MM.1S (cell line): ENCODE data around the gene TREM1.

Experiments
- DNase-seq: peaks from one replicate; pipeline ENCODE4 v3.0.0-alpha.2; 2015
- H2AFZ ChIP-seq: fragments of 300-600 bp; sonication (generic); 2 replicates; pipeline ENCODE4 v1.6.0; 2016; ENCODE audit warnings: antibody characterized with exemption, low read length
- H3F3A ChIP-seq: fragments of 300-600 bp; sonication (generic); 2 replicates; pipeline ENCODE4 v1.6.1; 2016; ENCODE audit warnings: mild to moderate bottlenecking, antibody characterized with exemption, low read length, moderate library complexity, mixed read lengths; ENCODE audit not compliant: insufficient read depth
- H3K27ac ChIP-seq: fragments of 300-600 bp; sonication (generic); 2 replicates; pipeline ENCODE4 v1.5.1; 2016; ENCODE audit warnings: mild to moderate bottlenecking, low read length
- H3K27me3 ChIP-seq: fragments of 300-600 bp; sonication (generic); replicated peaks from 2 replicates; pipeline ENCODE4 v1.6.0; 2016; ENCODE audit warnings: low read length; ENCODE audit not compliant: insufficient read depth
- H3K36me3 ChIP-seq: fragments of 300-600 bp; sonication (generic); replicated peaks from 2 replicates; pipeline ENCODE4 v1.6.1; 2016; ENCODE audit warnings: mild to moderate bottlenecking, low read length, mixed read lengths; ENCODE audit not compliant: insufficient read depth
- H3K4me1 ChIP-seq: fragments of 300-600 bp; sonication (generic); 2 replicates; pipeline ENCODE4 v1.6.1; 2016; ENCODE audit warnings: low read length, mixed read lengths
- H3K4me2 ChIP-seq: fragments of 300-600 bp; sonication (generic); 2 replicates; pipeline ENCODE4 v1.6.0; 2016; ENCODE audit warnings: low read depth, low read length
- H3K4me3 ChIP-seq: fragments of 300-600 bp; sonication (generic); 2 replicates; pipeline ENCODE4 v1.5.1; 2016; ENCODE audit warnings: low read length, mixed read lengths
- H3K79me2 ChIP-seq: fragments of 300-600 bp; sonication (generic); 2 replicates; pipeline ENCODE4 v1.6.1; 2016; ENCODE audit warnings: mixed run types, low read length, mixed read lengths
- H3K9ac ChIP-seq: fragments of 300-600 bp; sonication (generic); 2 replicates; pipeline ENCODE4 v1.6.1; 2016; ENCODE audit warnings: low read length, mixed read lengths
- H3K9me2 ChIP-seq: fragments of 300-600 bp; sonication (generic); replicated peaks from 2 replicates; pipeline ENCODE4 v1.6.1; 2016; ENCODE audit warnings: mild to moderate bottlenecking, low read length, mixed read lengths; ENCODE audit not compliant: insufficient read depth
- H3K9me3 ChIP-seq: fragments of 300-600 bp; sonication (generic); replicated peaks from 2 replicates; pipeline ENCODE4 v1.6.1; 2016; ENCODE audit warnings: mild to moderate bottlenecking, low read length, mixed read lengths; ENCODE audit not compliant: insufficient read depth
- H4K20me1 ChIP-seq: fragments of 300-600 bp; sonication (generic); 2 replicates; pipeline ENCODE4 v1.6.1; 2016; ENCODE audit warnings: mild to moderate bottlenecking, low read length, moderate library complexity, mixed read lengths; ENCODE audit not compliant: insufficient read depth
- EZH2 ChIP-seq: fragments of 300-600 bp; sonication (generic); optimal IDR thresholded peaks from 2 replicates; pipeline ENCODE3; 2017; ENCODE audit warnings: low read depth, mild to moderate bottlenecking, antibody characterized with exemption, low read length, mixed read lengths
- EZH2phosphoT487 ChIP-seq: fragments of 300-600 bp; sonication (generic); IDR thresholded peaks from 2 replicates; pipeline ENCODE4 v1.6.1; 2018; ENCODE audit warnings: antibody characterized with exemption, low read length
- TF ChIP-seq, protein P1 (sequence below): fragments of 300-600 bp; sonication (generic); IDR thresholded peaks from 2 replicates; pipeline ENCODE4 v1.5.1; 2016; ENCODE audit warnings: antibody characterized with exemption, low read length, mixed read lengths

The TREM1 gene

DNA sequence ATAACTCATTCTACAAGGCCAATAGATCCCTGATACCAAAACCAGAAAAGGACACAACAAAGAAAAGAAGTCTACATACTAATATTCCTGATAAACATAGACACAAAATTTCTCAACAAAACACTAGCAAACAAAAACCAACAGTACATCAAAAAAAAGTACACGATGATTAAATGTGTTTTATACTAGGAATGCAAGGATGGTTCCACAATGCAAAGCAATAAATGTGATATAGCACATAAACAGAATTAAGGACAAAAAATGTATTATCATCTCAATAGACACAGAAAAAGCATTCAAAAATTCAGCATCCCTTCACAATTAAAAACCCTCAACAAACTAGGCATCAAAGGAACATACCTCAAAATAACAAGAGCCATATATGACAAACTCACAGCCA lies 23.2 kb downstream of the TREM1 start:
- Histone ChIP-seq H3K9me3 (0 out of 2 replicates have a peak, but pooled peaks cover 4% of the 10 kb centered on the region), H3K9ac (no peak overlapping the region), H3K27me3 (no peaks in the 10 kb centered on the region)

DNA sequence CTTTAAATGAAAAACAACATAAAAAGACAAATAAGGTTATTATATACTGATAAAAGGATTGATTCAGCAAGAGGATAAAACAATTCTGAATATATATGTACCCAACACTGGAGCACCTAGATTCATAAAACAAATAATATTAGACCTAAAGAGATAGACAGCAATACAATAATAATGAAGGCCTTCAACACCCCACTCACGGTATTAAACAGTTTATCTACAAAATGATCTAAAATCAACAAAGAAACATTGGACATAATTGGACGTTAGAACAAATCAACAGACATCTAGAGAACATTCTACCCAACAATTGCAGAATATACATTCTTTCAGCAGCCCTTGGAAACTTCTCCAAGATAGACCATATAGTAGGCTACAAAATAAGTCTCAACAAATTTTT lies 24.1 kb downstream of the TREM1 start:
- H4K20me1 ChIP-seq: no peaks in the 10 kb centered on the region
- 0 out of 2 replicates have a peak, but pooled peaks cover 2% of the 10 kb centered on the region for H3F3A ChIP-seq
- no peak overlapping the region for H3K4me2 ChIP-seq
- H2AFZ ChIP-seq: no peak overlapping the region
- 0 out of 2 replicates have a peak, but pooled peaks cover 4% of the 10 kb centered on the region for H3K9me3 ChIP-seq
- peaks cover 14% of the 10 kb centered on the region for H3K4me1 ChIP-seq
- H3K27me3 ChIP-seq: no peaks in the 10 kb centered on the region
- H3K9me2 ChIP-seq: no peaks in the 10 kb centered on the region
- H3K4me3 ChIP-seq: no peak overlapping the region
- no peak overlapping the region for H3K9ac ChIP-seq
- H3K36me3 ChIP-seq: no peaks in the 10 kb centered on the region
- no peak for DNase-seq
- TF ChIP-seq, protein P1, sequence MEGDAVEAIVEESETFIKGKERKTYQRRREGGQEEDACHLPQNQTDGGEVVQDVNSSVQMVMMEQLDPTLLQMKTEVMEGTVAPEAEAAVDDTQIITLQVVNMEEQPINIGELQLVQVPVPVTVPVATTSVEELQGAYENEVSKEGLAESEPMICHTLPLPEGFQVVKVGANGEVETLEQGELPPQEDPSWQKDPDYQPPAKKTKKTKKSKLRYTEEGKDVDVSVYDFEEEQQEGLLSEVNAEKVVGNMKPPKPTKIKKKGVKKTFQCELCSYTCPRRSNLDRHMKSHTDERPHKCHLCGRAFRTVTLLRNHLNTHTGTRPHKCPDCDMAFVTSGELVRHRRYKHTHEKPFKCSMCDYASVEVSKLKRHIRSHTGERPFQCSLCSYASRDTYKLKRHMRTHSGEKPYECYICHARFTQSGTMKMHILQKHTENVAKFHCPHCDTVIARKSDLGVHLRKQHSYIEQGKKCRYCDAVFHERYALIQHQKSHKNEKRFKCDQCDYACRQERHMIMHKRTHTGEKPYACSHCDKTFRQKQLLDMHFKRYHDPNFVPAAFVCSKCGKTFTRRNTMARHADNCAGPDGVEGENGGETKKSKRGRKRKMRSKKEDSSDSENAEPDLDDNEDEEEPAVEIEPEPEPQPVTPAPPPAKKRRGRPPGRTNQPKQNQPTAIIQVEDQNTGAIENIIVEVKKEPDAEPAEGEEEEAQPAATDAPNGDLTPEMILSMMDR: no peak
- no peak for TF ChIP-seq EZH2phosphoT487
- no peak for TF ChIP-seq EZH2
- H3K27ac ChIP-seq: no peak overlapping the region
- H3K79me2 ChIP-seq: no peaks in the 10 kb centered on the region

More for the DNA sequence above, 23.2 kb downstream of the TREM1 start:
- H3K79me2 ChIP-seq: no peaks in the 10 kb centered on the region
- no peak overlapping the region for H3K4me3 ChIP-seq
- no peak overlapping the region for H3K27ac ChIP-seq
- peaks cover 5% of the 10 kb centered on the region for H3K4me1 ChIP-seq
- no peaks in the 10 kb centered on the region for H3K36me3 ChIP-seq
- H3K9me2 ChIP-seq: no peaks in the 10 kb centered on the region
- H2AFZ ChIP-seq: no peak overlapping the region
- no peaks in the 10 kb centered on the region for H4K20me1 ChIP-seq
- H3K4me2 ChIP-seq: no peak overlapping the region
- no peaks in the 10 kb centered on the region for H3F3A ChIP-seq
- TF ChIP-seq EZH2 (no peak), EZH2phosphoT487 (no peak)
- TF ChIP-seq, protein P1: no peak
- no peak for DNase-seq

DNA sequence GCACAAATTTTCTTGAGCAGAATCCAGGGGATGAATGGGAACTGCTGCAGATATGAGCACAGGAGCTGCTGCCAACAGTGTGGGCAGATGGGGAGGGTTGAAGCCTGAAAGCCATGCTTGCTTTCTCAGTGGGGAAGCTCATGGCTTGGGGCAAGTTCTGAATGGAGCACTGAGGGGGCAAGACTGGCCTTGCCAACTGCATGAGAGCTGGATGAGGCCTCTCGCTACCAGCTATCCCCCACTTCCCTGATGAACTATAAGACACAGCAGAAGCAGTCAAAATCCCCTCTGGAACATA lies 28.3 kb downstream of the TREM1 start:
- H3K36me3 ChIP-seq: no peaks in the 10 kb centered on the region
- H3F3A ChIP-seq: peaks cover 31% of the 10 kb centered on the region
- H3K27me3 ChIP-seq: no peaks in the 10 kb centered on the region
- peaks cover 47% of the 10 kb centered on the region for H3K4me1 ChIP-seq
- no peak overlapping the region for H3K4me3 ChIP-seq
- DNase-seq: no peak
- H3K4me2 ChIP-seq: no peak overlapping the region
- H4K20me1 ChIP-seq: no peaks in the 10 kb centered on the region
- H3K9ac ChIP-seq: no peak overlapping the region
- no peaks in the 10 kb centered on the region for H3K79me2 ChIP-seq
- 0 out of 2 replicates have a peak, but pooled peaks cover under 1% of the 10 kb centered on the region for H3K9me3 ChIP-seq
- H3K27ac ChIP-seq: no peak overlapping the region
- peak overlapping the region; percentile 24; the same call in 1 of the 2 replicates for H2AFZ ChIP-seq
- TF ChIP-seq, protein P1: no peak
- no peak for TF ChIP-seq EZH2phosphoT487
- TF ChIP-seq EZH2: no peak
- no peaks in the 10 kb centered on the region for H3K9me2 ChIP-seq
